ENCODE measurements around the gene PNMA8A.

Gene PNMA8A

DNA sequence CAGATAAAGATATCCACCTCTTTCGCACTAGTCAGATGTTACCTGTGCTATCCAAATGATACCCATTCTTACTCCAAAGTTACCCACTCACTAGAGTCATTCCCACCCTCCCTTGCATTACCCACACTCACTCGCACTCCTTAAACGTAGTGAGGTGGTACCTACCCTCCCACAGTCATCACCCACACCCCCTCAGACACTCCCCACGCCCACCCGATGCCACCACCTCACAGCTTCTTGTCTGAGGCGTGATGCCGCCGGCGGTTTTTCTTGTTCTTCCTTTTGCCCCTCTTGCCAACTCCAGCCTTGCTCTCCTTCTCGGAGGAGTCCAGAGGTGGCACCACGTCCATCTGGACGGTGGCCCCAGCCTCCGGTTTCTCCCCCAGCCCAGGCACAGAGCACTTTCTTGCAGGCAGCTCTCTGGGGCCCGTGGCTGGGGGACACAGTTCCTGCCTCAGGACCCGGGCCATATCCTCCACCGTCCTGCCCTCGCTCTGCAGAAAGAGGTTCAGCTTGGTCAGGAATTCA is 43.8 kb downstream of the PNMA8A start:
- H3F3A ChIP-seq (ENCODE audit: insufficient read depth, low read length) = no peaks in the 10 kb centered on the region
- H3K4me2 ChIP-seq (ENCODE audit: low read length) = no peak overlapping the region
- H3K36me3 ChIP-seq (ENCODE audit: insufficient read depth, low read length) = no peaks in the 10 kb centered on the region
- TF ChIP-seq, protein P1, sequence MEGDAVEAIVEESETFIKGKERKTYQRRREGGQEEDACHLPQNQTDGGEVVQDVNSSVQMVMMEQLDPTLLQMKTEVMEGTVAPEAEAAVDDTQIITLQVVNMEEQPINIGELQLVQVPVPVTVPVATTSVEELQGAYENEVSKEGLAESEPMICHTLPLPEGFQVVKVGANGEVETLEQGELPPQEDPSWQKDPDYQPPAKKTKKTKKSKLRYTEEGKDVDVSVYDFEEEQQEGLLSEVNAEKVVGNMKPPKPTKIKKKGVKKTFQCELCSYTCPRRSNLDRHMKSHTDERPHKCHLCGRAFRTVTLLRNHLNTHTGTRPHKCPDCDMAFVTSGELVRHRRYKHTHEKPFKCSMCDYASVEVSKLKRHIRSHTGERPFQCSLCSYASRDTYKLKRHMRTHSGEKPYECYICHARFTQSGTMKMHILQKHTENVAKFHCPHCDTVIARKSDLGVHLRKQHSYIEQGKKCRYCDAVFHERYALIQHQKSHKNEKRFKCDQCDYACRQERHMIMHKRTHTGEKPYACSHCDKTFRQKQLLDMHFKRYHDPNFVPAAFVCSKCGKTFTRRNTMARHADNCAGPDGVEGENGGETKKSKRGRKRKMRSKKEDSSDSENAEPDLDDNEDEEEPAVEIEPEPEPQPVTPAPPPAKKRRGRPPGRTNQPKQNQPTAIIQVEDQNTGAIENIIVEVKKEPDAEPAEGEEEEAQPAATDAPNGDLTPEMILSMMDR (IDR thresholded peaks at IDR 0.05; ENCODE audit: low read length) = no peak
- TF ChIP-seq EZH2 (IDR thresholded peaks at IDR 0.05; ENCODE audit: borderline replicate concordance, low read length) = no peak
- no peaks in the 10 kb centered on the region for H3K9me2 ChIP-seq (ENCODE audit: low read depth, low read length)
- H3K27ac ChIP-seq (ENCODE audit: low read depth, low read length, poor library complexity, severe bottlenecking) = no peak overlapping the region
- no peaks in the 10 kb centered on the region for H3K4me1 ChIP-seq (ENCODE audit: insufficient read depth, low read length, severe bottlenecking)
- no peaks in the 10 kb centered on the region for H4K20me1 ChIP-seq (ENCODE audit: insufficient read depth, low read length)
- no peaks in the 10 kb centered on the region for H3K9me3 ChIP-seq (ENCODE audit: low read length)
- H3K4me3 ChIP-seq (ENCODE audit: low read depth, low read length, poor library complexity, severe bottlenecking) = no peak overlapping the region
- no peaks in the 10 kb centered on the region for H3K79me2 ChIP-seq (ENCODE audit: insufficient read depth, low read length)
- no peak overlapping the region for H2AFZ ChIP-seq (ENCODE audit: low read length)
- no peaks in the 10 kb centered on the region; the same call in 1 of the 2 replicates for H3K27me3 ChIP-seq (ENCODE audit: insufficient read depth, low read length)
- H3K9ac ChIP-seq (ENCODE audit: low read length) = no peak overlapping the region

DNA sequence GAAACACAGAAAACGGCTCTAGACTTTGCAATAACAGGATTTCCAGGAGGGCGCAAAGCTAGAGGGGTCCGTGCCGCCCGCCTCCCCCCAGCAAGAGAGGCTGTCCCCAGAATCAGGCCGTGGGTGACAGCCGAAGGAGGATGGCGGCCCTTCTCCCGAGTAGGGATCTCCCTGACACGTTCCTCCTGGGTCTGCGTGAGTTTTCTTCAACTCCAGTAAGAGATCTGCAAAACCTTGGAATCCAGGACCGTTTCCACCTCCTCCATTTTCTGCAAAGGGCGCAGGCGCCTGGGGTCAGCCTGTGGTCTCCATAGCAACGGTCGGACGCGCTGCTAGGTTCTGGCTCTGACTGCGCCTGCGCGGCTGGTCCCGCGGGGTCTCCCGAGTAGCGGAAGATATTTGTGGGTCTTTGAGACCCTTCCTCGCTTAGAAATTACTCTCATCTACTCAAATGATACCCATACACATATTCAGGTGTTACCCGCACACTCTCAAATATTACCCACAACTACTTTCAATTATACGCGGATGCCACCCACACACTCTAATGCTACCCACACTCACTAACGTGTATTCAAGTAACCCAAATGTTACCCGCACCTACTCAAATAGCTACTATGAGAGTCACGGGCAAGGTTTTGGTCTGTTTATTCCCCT is 44.7 kb downstream of the PNMA8A start:
- Histone ChIP-seq H3K27ac (ENCODE audit: low read depth, low read length, poor library complexity, severe bottlenecking) (no peak overlapping the region), H3K9me3 (ENCODE audit: low read length) (no peaks in the 10 kb centered on the region), H3K9me2 (ENCODE audit: low read depth, low read length) (no peaks in the 10 kb centered on the region), H3K36me3 (ENCODE audit: insufficient read depth, low read length) (no peaks in the 10 kb centered on the region), H3F3A (ENCODE audit: insufficient read depth, low read length) (no peaks in the 10 kb centered on the region), H3K4me1 (ENCODE audit: insufficient read depth, low read length, severe bottlenecking) (no peaks in the 10 kb centered on the region), H3K4me3 (ENCODE audit: low read depth, low read length, poor library complexity, severe bottlenecking) (no peak overlapping the region), H3K9ac (ENCODE audit: low read length) (no peak overlapping the region), H3K4me2 (ENCODE audit: low read length) (no peak overlapping the region), H3K27me3 (ENCODE audit: insufficient read depth, low read length) (no peaks in the 10 kb centered on the region; the same call in 1 of the 2 replicates), H3K79me2 (ENCODE audit: insufficient read depth, low read length) (no peaks in the 10 kb centered on the region), H2AFZ (ENCODE audit: low read length) (no peak overlapping the region), H4K20me1 (ENCODE audit: insufficient read depth, low read length) (no peaks in the 10 kb centered on the region)
- TF ChIP-seq, protein P1 (IDR thresholded peaks at IDR 0.05; ENCODE audit: low read length) = no peak
- TF ChIP-seq EZH2 (IDR thresholded peaks at IDR 0.05; ENCODE audit: borderline replicate concordance, low read length) = no peak

DNA sequence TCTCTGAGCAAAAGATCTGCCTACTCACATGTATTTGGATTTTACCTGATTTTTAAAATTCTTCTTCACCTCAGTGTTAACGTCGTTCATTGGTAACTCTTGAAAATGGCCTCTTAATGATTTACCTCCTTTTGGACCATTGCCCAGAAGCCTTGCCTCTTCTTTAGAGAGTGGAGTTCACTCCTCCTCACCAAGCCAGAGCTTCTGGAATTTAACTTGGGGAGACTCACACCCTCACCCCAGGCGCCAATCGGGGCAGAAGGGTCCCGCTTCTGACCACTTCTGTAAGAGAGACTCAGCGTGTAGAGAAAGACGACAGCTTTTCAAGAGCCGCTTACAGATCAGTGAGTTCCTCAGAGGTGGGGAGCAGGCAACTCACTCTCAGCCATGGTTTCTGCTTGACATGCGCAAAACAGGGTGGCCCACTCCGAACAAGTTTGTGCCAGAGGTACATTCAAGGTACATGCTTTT is 45.3 kb downstream of the PNMA8A start:
- TF ChIP-seq EZH2 (IDR thresholded peaks at IDR 0.05; ENCODE audit: borderline replicate concordance, low read length) = no peak
- TF ChIP-seq, protein P1 (IDR thresholded peaks at IDR 0.05; ENCODE audit: low read length) = no peak
- no peak overlapping the region for H2AFZ ChIP-seq (ENCODE audit: low read length)
- H3K9me2 ChIP-seq (ENCODE audit: low read depth, low read length) = no peaks in the 10 kb centered on the region
- H3K9me3 ChIP-seq (ENCODE audit: low read length) = no peaks in the 10 kb centered on the region
- H3K27ac ChIP-seq (ENCODE audit: low read depth, low read length, poor library complexity, severe bottlenecking) = no peak overlapping the region
- no peak overlapping the region for H3K4me3 ChIP-seq (ENCODE audit: low read depth, low read length, poor library complexity, severe bottlenecking)
- no peaks in the 10 kb centered on the region for H3K4me1 ChIP-seq (ENCODE audit: insufficient read depth, low read length, severe bottlenecking)
- H3K79me2 ChIP-seq (ENCODE audit: insufficient read depth, low read length) = no peaks in the 10 kb centered on the region
- no peaks in the 10 kb centered on the region for H3K36me3 ChIP-seq (ENCODE audit: insufficient read depth, low read length)
- no peak overlapping the region for H3K9ac ChIP-seq (ENCODE audit: low read length)
- H3F3A ChIP-seq (ENCODE audit: insufficient read depth, low read length) = no peaks in the 10 kb centered on the region
- H3K4me2 ChIP-seq (ENCODE audit: low read length) = no peak overlapping the region
- H3K27me3 ChIP-seq (ENCODE audit: insufficient read depth, low read length) = no peaks in the 10 kb centered on the region; the same call in 1 of the 2 replicates
- H4K20me1 ChIP-seq (ENCODE audit: insufficient read depth, low read length) = no peaks in the 10 kb centered on the region
